NCI-H187 treated with DMSO at 0.1 percent for 48 hours (cell line): ENCODE measurements around the gene HMGCR.

Source experiments
- DNase-seq: peaks from one replicate; lab custom pipeline; 2025; lab: John Stamatoyannopoulos, UW

The HMGCR gene

DNA sequence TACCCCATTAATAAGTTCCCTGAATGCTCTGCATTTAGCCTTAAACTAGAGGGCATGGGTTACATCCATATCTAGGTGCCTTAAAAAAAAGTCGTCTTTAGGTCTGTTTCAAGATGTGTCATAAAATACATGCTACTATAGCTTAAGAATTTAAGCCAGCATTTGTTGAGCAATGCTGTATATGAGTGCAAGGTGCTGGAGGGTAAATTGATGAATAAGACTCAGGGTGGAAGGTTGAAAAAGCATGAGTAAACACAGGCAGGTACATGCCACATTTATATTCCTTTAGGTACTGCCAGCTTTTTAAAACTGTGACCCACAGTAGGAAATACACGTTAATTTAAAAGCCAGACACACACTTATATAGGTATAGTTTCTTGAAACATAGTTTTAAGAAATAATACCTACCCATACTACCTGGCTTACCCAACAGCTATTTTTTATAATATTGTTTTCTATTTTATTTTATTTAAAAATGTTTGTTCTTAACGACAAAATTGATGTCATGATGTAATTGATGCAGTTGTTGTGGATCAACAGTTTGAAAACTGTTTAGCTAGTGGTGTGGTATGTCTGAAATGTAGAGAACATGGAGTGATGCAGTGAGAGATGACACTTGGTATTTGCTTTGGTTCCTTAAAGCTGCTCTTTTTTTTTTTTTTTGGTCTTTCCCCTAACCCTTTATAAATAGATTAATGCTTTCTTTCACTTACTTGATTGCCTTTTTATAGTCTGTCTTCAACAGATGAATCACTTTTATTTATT lies 3.9 kb downstream of the HMGCR start:
- DNase-seq = no peak

GRCh38 chr5:75341934-75342333 lies 4.9 kb downstream of the HMGCR start:
- DNase-seq = no peak

DNA sequence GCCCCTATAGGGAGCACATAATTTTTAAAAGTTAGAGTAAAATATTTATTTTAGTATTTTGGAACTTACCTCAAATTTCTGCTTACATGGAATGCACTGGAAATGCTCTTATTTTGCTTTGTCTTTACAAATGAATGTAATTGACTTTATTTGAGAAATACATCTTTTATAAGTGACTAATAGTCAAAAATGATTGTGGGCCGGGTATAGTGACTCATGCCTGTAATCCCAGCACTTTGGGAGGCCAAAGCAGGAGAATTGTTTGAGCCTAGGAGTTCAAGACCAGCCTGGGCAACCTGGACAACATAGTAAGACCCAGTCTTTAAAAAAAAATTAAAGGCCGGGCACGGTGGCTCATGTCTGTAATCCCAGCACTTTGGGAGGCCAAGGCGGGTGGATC lies 5.8 kb downstream of the HMGCR start:
- DNase-seq = no peak

- no peak for DNase-seq
Measured at GRCh38 chr5:75348241-75348640, 11.2 kb downstream of the HMGCR start.

- no peak for DNase-seq
Measured at GRCh38 chr5:75349663-75350062, 12.6 kb downstream of the HMGCR start.

DNA sequence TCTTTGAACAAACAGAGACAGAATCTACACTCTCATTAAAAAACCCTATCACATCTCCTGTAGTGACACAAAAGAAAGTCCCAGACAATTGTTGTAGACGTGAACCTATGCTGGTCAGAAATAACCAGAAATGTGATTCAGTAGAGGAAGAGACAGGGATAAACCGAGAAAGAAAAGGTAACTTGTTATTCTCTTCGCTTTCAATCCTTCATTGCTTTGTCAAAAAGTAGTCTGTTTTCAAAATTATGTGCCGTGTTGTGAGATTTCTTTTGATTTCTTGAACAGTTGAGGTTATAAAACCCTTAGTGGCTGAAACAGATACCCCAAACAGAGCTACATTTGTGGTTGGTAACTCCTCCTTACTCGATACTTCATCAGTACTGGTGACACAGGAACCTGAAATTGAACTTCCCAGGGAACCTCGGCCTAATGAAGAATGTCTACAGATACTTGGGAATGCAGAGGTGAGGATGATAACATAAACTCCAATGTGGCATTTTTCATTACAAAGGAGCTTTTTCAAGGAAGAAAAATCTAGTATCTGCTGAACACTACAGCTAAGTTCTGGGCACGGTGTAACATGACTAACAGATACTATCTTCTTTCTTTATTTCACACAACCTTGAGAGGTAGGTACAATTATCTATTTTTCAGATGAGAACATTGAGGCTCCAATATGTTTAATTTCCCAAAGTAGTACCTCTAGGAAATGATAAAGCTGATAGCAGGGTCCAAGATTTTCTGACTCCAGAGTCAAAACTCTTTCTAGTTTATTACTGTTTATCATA lies 14.3 kb downstream of the HMGCR start:
- DNase-seq = no peak

- no peak for DNase-seq
Measured at GRCh38 chr5:75355236-75355635, 18.2 kb downstream of the HMGCR start.

- DNase-seq = no peak
Measured at GRCh38 chr5:75356719-75357118, 19.7 kb downstream of the HMGCR start.

DNA sequence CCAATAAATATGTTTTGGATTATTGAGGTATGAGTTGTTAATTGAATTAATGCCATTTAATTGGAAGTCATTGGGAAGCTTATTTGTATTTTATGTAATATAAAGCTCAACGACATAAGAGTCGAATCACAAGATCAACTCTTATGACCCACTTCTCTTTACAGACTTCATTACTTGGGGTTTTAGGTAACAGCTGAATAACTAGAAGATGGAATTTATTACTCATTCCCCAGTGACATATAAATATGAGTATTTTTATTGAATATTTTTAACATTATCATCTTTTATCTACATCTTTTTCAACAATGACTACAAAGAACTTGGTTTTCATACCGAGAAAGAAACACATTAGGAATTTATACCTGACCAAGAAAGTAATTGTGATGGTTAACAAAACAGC lies 21.1 kb downstream of the HMGCR start:
- no peak for DNase-seq

DNA sequence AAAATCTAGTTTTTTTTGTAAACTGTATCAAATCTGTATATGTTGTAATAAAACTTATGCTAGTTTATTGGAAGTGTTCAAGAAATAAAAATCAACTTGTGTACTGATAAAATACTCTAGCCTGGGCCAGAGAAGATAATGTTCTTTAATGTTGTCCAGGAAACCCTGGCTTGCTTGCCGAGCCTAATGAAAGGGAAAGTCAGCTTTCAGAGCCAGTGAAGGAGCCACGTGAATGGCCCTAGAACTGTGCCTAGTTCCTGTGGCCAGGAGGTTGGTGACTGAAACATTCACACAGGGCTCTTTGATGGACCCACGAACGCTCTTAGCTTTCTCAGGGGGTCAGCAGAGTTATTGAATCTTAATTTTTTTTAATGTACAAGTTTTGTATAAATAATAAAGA lies 24.3 kb downstream of the HMGCR start:
- no peak for DNase-seq

DNA sequence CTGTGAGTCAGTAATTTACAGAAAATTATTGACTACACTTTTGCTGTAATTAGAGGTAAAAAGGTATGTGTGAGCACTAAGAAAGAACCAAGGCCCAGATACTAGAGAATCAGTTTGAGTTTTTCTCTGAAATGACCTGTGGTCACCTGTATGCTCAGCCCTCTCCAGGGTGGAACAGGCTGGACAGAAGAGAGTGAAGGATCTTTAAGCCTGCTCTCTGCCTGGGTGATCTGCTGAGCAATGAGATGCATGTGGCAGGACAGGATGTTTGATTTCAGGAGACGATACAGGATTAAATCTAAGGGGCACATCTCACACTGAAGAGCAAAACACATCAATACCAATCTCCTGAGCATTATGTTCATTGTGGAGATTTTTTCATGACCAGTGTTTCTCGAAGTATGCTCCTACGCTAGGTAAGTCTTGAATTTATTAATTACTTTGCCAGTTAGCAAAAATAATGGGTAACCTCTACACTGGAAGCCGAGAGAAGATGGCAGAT lies 25.5 kb downstream of the HMGCR start:
- no peak for DNase-seq

DNA sequence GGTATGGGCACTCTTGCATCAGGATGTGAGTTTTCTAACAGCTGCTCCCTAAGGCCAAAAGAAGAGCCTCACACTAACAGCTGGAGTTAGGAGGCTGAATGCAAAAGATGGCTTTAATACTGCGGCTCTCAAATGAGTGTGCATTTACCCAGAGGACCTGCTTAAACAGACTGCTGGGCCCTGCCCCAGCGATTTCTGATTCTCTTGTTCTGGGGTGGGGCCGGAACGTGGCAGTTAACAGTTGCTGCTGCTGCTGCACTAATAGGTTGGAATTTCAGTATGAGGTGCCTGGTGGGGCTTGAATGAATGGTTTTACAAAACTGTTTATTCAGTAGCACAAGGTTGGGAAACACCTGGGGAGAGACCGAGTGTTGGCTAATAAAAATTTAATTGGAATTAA lies 26.1 kb downstream of the HMGCR start:
- no peak for DNase-seq

- DNase-seq = no peak
Measured at GRCh38 chr5:75363726-75364495, 26.9 kb downstream of the HMGCR start.

GRCh38 chr5:75364571-75365280 lies 27.7 kb downstream of the HMGCR start:
- no peak for DNase-seq

- DNase-seq = no peak
Measured at GRCh38 chr5:75365740-75366139, 28.7 kb downstream of the HMGCR start.

GRCh38 chr5:75366787-75367186 lies 29.8 kb downstream of the HMGCR start:
- no peak for DNase-seq

- no peak for DNase-seq
Measured at GRCh38 chr5:75367401-75367800, 30.4 kb downstream of the HMGCR start.

DNA sequence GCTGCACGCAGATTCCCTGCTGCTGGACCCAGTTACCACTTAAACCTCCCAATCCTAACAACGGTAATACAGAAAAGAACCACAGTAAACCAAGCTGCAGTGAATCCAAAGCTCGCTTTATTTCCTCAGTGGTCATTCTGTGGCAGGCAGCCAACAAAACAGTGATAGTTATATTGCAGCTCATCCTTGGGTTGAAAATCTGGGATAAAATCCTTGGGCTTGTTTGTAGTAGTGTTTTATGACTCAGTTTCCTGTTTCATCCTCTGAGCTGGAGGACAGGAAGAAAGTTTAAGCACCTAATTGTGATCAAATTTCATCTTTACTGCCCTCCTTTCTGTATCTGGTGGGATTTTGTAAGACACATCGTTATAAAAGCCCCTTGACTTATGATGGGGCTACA lies 31.4 kb downstream of the HMGCR start:
- no peak for DNase-seq

- no peak for DNase-seq
Measured at GRCh38 chr5:75373862-75374261, 36.8 kb downstream of the HMGCR start.

DNA sequence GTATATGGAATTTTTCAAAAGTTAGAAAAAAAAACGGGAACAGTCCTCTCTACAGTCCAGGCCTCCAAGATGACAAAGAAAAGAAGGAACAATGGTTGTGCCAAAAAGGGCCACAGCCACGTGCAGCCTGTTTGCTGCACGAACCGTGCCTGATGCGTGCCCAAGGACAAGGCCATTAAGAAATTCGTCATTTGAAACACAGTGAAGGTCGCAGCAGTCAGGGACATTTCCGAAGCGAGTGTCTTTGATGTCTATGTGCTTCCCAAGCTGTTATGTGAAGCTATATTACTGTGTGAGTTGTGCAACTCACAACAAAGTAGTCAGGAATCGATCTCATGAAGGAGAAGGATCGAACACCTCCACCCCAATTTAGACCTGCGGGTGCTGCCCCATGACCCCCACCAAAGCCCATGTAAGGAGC lies 37.4 kb downstream of the HMGCR start:
- no peak for DNase-seq

GRCh38 chr5:75375414-75375813 lies 38.4 kb downstream of the HMGCR start:
- no peak for DNase-seq

DNA sequence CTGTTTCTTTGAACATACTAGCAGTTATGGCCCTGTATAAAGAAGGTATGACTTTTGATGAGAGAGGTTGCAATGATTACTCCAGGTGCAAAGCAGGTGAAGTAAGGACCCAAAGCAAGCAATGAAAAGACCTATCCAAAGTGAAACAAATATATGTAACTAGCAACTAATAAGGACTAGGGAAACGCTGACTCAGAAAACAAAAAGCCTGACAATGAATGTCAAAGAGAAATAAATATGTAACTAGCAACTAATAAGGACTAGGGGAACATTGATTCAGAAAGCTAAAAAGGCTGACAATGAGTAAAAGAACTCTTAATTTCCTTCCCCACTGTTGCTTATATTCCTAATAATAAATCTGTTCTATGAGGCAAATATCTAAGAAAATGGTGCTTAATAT lies 43.1 kb downstream of the HMGCR start:
- DNase-seq = no peak
